SH-SY5Y (cell line): ENCODE data around the gene AKAP6.

Source experiments
- GATA2 ChIP-seq: IDR thresholded peaks from 2 replicates; pipeline ENCODE4 v1.6.1; 2011; ENCODE audit warnings: mild to moderate bottlenecking, low read depth, low read length
- GATA3 ChIP-seq: IDR thresholded peaks from 2 replicates; pipeline ENCODE4 v1.6.1; 2011; ENCODE audit warnings: low read depth, mild to moderate bottlenecking, low read length, moderate library complexity

DNA sequence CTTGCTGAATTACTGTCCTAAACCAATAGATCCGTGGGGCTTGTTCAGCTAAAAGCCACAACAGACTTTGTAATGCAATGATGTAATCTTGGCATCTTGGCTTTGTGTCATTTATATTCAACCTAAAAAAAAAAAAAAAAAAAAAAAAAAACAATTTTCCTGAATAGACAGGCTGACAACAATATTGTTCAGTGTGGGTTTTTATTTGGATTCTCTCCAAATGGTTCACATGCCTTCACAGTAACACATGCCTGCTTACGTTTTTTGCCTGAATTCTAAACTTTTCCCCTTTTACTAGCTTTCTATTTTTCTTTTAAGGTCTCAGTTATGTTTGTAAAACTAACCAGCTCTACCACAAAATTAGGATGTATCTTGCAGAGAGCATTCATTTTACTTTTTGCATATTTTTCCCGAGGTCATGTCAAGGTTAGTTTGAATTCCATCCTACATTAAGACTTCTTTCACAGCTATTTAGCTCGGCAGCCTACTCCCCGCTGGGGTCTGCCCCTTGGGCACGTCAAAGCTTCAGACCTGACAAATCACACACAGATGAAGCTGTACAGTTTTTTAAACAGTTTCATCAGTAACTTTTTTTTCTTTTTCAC, 395.9 kb downstream of the AKAP6 start:
- TF ChIP-seq GATA2, result no peak
- TF ChIP-seq GATA3, result no peak
